ENCODE measurements around the gene COG7. TPM values are rescaled to one million over a fixed set of nuclear protein-coding genes. Genes with fewer than 3 reads are reported as not detected.

COG7 gene
- total RNA-seq, 4 donors from 2014 or later: 10.6 to 13.9 (median 13.3) TPM

- no peak for TF ChIP-seq CTCF (IDR thresholded peaks at IDR 0.05; ENCODE audit: low read depth)
Measured at GRCh38 chr16:23379707-23380106, 73.3 kb downstream of the COG7 start.

GRCh38 chr16:23378921-23379320, 74.1 kb downstream of the COG7 start:
- no peak for TF ChIP-seq CTCF (IDR thresholded peaks at IDR 0.05; ENCODE audit: low read depth)

- TF ChIP-seq CTCF (IDR thresholded peaks at IDR 0.05; ENCODE audit: low read depth): no peak
Measured at GRCh38 chr16:23378256-23378655, 74.7 kb downstream of the COG7 start.

GRCh38 chr16:23377071-23377931, 75.7 kb downstream of the COG7 start:
- TF ChIP-seq CTCF (IDR thresholded peaks at IDR 0.05; ENCODE audit: low read depth): no peak

GRCh38 chr16:23375643-23376042, 77.3 kb downstream of the COG7 start:
- TF ChIP-seq CTCF (IDR thresholded peaks at IDR 0.05; ENCODE audit: low read depth): no peak

- TF ChIP-seq CTCF (IDR thresholded peaks at IDR 0.05; ENCODE audit: low read depth): no peak
Measured at GRCh38 chr16:23374721-23375510, 78.1 kb downstream of the COG7 start.

Measured in subcutaneous adipose tissue (tissue), 4 donors.